GM23248 (cell line): ENCODE data around the gene PINK1.

Source experiments
- EZH2 ChIP-seq: fragments of 200-600 bp; sonication (generic); IDR thresholded peaks from 2 replicates; pipeline ENCODE4 v1.6.1; 2018; ENCODE audit warnings: antibody characterized with exemption, mild to moderate bottlenecking; ENCODE audit not compliant: insufficient read depth, poor library complexity, severe bottlenecking
- EZH2phosphoT487 ChIP-seq: fragments of 200-600 bp; sonication (generic); IDR thresholded peaks from 2 replicates; pipeline ENCODE4 v1.6.1; 2018; ENCODE audit warnings: antibody characterized with exemption, moderate library complexity, mild to moderate bottlenecking, low read depth; ENCODE audit not compliant: insufficient read depth

DNA sequence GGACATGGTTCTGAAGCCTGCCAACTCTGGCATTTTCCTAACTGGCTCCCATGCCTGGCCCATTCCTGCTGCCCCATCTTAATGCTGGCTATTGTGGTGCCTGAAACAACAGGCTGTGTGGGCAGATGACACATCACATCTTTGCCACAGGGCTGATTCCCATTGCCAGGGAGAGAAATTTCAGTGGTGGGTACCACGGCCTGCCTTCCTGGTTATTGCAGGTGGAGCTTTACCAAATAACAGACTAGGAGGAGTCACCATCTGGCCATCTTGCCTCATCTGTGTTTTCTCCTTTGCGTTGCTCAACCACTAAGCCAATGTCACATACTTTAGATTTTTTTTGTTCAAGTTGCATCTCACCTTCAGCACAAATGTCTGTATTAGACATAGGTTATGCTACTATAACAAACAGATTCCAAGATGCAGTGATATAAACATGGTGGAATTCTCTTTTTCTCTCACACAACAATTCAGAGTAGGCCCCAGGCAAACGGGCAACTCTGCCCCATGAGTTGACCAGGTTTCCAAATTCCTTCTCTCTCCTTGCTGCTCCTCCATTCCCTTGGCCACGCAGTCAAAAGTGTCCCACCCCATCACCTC, 30.3 kb upstream of the PINK1 start:
- TF ChIP-seq EZH2phosphoT487 (no peak), EZH2 (no peak)
